OCI-LY3 (cell line): ENCODE measurements around the gene PNKP.

Experiments
- EZH2phosphoT487 ChIP-seq: fragments of 200-600 bp; shearing (Covaris generic); IDR thresholded peaks from 2 replicates; pipeline ENCODE4 v1.6.1; 2018; ENCODE audit warnings: antibody characterized with exemption, mixed run types, low read depth
- TF ChIP-seq, protein P1 (sequence below): fragments of 200-600, 300-600 bp; sonication (generic); IDR thresholded peaks from 2 replicates; pipeline ENCODE4 v1.5.1; 2014; ENCODE audit warnings: antibody characterized with exemption, low read length, low read depth

DNA sequence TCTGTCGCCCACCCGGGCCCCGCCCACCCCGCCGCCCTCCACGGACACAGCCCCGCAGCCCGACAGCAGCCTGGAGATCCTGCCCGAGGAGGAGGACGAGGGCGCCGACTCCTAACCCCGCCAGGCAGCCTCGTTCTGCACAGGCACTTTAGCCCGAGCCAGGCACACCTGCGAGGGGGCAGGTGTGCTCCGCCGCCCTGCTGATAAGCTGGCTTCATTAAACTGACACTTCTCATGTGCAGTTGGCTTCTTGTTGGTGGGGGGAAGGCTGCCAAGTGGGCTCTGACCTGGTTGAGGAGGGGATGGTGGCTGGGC is 21.1 kb upstream of the PNKP start:
- TF ChIP-seq, protein P1, sequence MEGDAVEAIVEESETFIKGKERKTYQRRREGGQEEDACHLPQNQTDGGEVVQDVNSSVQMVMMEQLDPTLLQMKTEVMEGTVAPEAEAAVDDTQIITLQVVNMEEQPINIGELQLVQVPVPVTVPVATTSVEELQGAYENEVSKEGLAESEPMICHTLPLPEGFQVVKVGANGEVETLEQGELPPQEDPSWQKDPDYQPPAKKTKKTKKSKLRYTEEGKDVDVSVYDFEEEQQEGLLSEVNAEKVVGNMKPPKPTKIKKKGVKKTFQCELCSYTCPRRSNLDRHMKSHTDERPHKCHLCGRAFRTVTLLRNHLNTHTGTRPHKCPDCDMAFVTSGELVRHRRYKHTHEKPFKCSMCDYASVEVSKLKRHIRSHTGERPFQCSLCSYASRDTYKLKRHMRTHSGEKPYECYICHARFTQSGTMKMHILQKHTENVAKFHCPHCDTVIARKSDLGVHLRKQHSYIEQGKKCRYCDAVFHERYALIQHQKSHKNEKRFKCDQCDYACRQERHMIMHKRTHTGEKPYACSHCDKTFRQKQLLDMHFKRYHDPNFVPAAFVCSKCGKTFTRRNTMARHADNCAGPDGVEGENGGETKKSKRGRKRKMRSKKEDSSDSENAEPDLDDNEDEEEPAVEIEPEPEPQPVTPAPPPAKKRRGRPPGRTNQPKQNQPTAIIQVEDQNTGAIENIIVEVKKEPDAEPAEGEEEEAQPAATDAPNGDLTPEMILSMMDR, result no peak
- TF ChIP-seq EZH2phosphoT487, result no peak
